Activated T-cell treated with anti-CD3 and anti-CD28 coated beads, Interleukin-2, amount 50 U/mL, for 48 hours (primary cell): Measurements from ENCODE around the gene GRB2.

Experiments
- DNase-seq, 2 experiments: peaks; one replicate each; pipeline ENCODE4 v3.0.0-alpha.2; 2020

Gene GRB2

DNA sequence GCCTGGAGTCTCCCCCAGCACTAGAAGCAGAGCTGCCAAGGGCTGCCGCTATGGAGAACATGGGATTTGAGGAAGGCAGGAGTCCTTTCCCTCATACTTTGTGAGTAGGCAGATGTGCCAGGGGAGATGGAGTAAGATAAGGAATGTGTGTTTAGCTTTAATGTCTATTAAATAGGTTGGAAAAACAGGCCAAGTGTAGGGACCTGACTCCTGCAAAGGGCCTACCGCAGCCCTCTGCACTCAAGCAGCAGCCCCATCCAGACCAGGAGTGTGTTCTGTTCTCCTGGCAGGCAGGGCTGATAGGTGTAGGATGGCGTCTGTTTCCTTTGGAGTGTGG, 132.7 kb downstream of the GRB2 start:
- no peak for DNase-seq

DNA sequence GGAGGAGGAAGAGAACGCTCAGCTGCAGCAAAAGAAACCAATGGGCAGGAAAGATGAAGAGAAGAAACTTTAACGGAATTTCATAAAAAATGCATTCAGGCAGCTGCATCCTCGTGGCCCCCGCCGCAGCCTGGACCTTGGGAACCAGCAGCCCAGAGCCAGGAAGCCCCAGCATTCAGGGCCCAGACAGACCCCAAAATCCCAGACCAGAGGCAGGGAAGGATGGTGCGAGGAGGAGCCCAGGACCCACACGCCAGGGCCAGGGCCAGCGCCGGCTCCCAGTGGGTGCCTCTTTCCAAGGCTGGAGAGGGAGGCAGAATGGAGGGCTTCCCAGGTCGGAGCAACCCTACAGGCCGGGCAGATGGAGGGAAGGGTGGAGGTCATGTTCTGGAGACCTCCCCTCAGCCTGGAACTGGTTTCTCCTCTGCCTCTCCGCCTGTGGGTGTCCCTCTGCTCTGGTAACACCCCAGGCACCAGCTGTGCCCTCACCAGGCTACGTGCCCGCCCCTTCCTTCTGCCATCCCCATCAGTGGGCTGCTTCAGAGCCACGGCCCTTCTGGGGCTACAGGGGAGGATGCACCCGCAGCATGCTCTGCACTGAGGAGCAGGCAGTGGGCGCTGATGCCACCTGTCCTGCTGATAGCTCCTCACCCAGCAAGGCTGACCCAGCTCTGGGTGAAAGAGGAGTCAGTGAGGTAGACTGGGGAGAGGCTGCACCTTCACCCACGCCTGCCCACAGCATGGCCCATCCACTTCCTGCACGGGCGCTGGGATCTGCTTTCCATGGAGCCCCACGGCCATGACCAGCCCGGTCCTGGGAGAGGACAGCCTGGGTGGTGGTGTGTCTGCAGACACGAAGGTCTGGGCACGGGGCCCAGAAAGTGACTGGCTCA, 133.3 kb downstream of the GRB2 start:
- DNase-seq, result peak; percentile 48 to 53

DNA sequence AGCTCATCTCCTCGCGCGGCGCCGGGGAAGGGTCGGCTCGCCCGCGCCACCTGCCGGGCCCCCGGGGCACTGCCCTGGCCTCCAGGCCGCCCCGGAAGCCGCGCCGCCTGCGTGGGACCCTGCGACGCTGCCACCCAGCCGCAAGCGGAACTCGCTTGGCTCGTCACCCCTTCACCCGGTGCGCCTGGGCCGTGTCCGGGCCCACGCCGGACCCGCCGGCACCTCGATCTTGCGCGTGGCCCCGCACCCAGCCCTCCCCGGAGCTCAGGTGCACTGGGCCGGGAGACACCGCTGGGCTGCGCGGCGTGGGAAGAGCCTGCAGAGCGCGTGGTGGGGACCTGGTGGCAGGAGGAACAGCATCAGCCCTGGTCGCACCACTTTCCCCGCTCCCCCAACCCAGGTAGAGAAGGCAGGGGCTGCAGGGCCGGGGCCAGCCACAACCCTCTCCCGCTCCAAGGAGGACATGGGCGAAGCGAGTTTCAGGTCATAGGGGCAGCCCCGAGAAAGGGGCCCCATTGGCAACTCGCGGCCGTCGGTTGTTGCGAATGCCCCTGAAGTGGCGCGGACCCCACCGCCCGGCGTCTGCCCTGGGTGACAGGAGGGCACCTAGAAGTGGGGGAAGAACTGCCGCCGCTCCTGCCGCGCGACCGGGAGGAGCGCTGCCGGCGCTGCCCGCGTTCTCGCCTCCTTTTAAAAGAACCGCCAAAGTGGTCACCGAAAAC, 134.1 kb downstream of the GRB2 start:
- peak; percentile 89 to 94 for DNase-seq

DNA sequence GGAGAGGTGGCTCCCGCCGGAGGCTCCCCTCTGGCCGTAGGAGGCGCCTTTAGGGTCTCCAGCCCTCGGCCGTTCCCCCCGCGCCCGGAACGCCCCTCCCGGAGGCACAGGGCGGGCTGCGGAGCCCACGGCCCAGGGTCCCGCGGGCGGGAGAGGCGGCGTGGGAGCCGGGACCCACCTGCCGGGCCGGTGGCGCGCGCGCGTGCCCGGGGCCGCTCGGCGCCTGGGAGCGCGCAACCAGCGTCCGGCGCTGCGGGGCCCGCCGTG, 134.6 kb downstream of the GRB2 start, which contains the start of gene MIF4GD:
MIF4GD (minus strand) TSS at position 266 of the 267 bp plus-strand sequence. CDS start 1,036 bp downstream, outside the sequence.
- no peak for DNase-seq

DNA sequence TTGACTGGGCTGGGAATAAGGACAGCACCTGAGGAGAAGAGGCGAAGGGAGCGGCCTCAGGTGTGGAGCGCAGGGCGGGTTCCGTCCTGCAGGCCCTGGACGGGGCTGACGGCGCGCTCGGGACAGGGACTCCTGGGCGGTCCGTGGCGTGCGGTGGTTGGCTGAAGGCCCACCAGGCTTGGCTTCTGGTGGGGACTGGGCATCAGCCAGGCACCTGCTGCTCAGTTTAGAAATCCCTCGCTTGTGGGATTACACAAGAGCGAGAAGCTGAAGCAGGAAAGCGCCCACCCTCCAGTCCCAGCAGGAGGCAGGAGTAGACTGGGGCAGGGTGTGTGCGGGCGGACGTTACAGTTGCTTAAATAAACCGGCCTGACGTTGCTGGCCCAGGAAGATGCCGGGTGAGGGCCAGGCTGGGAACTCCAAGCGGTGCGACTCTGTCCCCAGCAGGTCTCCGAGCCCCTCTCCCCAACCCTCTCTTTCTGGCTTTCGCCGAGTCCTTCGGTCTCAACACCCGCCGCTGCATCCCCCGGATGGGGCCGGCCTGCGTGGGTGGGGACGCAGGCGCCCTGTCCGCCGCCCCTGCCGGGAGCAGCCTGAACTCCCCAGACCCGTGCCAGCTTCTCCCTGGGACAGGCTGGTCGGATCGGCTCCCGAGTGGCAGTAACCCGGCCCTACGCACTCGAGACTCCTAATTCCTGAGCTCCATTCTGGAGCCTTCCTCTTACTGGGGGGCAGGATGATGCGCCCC, 135.1 kb downstream of the GRB2 start:
- peak; percentile 82 to 85 for DNase-seq

DNA sequence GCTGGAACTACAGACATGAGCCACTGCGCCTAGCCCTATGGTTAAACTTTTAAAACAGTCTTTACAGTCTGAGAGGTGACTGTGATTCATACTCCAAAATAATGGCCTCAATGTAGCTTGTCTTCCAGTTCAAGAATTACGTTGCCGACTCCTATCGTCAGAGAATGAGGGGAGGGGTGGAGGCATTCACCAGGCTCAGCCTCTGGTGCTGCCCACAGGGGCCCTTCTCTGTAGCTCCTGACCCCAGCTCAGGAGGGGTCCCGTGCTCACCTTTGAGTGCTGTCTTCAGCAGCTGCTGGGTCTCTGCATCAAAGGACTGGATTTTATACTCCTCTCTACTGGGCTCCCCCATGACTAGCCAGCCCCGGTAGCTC, 135.6 kb downstream of the GRB2 start:
- no peak for DNase-seq
